B cell (primary cell): ENCODE measurements around the gene IBSP. TPM values are rescaled to one million over a fixed set of nuclear protein-coding genes. Genes with fewer than 3 reads are reported as not detected.

ENCODE experiments used
- ATAC-seq: fragments of 200-7000 bp; cut with Tn5 transposase; one replicate; pipeline ENCODE4 v1.10.0; 2021; ENCODE audit warnings: low read depth, mild to moderate bottlenecking, moderate number of reproducible peaks, moderate library complexity
- CTCF ChIA-PET: fragments of 350-600 bp; sonication (Branson Sonifier 250); formaldehyde crosslinking; loops from one replicate; lab custom pipeline; 2021; ENCODE audit warnings: antibody characterized with exemption, inconsistent platforms; lab: Charles Lee
- POLR2A ChIA-PET: fragments of 350-600 bp; sonication (Branson Sonifier 250); formaldehyde crosslinking; loops from one replicate; lab custom pipeline; 2021; ENCODE audit warnings: antibody characterized with exemption; lab: Charles Lee
- DNase-seq: peaks from one replicate; pipeline ENCODE4 v3.0.0; 2013
- H2AFZ ChIP-seq: 2 replicates; pipeline ENCODE4 v1.6.1; 2012; ENCODE audit warnings: mild to moderate bottlenecking, low read depth, low read length; ENCODE audit not compliant: insufficient read depth, poor library complexity, severe bottlenecking
- H3K27ac ChIP-seq, 2 donors: 1 replicate in 1 of 2; 2 replicates in 1 of 2; pipeline ENCODE4 v1.5.1; 2012 to 2013; ENCODE audit warnings: low read length in 2 of 2, mild to moderate bottlenecking in 2 of 2, moderate library complexity in 1 of 2
- H3K27me3 ChIP-seq, 4 experiments: fragments of 200-600 bp in 1 of 4; sonication (generic) in 1 of 4; replicated peaks in 1 of 4; 1 replicate in 2 of 4; 2 replicates in 2 of 4; pipeline versions ENCODE4 v1.6.1 to v1.7.0; 2013 to 2016; ENCODE audit warnings: low read length in 3 of 4, mild to moderate bottlenecking in 2 of 4, mixed read lengths in 1 of 4, moderate library complexity in 1 of 4; ENCODE audit not compliant: insufficient read depth in 4 of 4, control insufficient read depth in 3 of 4; ENCODE audit errors: control extremely low read depth in 1 of 4
- H3K36me3 ChIP-seq, 2 experiments: replicated peaks in 1 of 2; 1 replicate in 1 of 2; 2 replicates in 1 of 2; pipeline versions ENCODE4 v1.6.1 to v1.7.1; 2013; ENCODE audit warnings: low read length in 1 of 2; ENCODE audit not compliant: insufficient read depth in 2 of 2, control insufficient read depth in 1 of 2; ENCODE audit errors: control extremely low read depth in 1 of 2, extremely low read depth in 1 of 2
- H3K4me1 ChIP-seq, 2 donors: fragments of 200-600 bp in 1 of 2; sonication (generic) in 1 of 2; 1 replicate in 1 of 2; 2 replicates in 1 of 2; pipeline versions ENCODE4 v1.5.1 to v1.6.1; 2013 to 2017; ENCODE audit warnings: low read length in 2 of 2; ENCODE audit not compliant: control insufficient read depth in 2 of 2, insufficient read depth in 2 of 2
- H3K4me2 ChIP-seq: replicated peaks from 2 replicates; pipeline ENCODE3; 2012; ENCODE audit warnings: mild to moderate bottlenecking, low read depth, low read length; ENCODE audit not compliant: poor library complexity, severe bottlenecking
- H3K4me3 ChIP-seq, 5 experiments: fragments of 200-600 bp in 1 of 5; sonication (generic) in 1 of 5; 1 replicate in 3 of 5; 2 replicates in 2 of 5; pipeline versions ENCODE4 v1.5.1 to v1.7.0; 2011 to 2016; ENCODE audit warnings: low read length in 4 of 5, mild to moderate bottlenecking in 4 of 5, low read depth in 2 of 5, control low read depth in 1 of 5, moderate library complexity in 1 of 5; ENCODE audit not compliant: insufficient read depth in 1 of 5; ENCODE audit errors: control extremely low read depth in 1 of 5, extremely low read depth in 1 of 5
- H3K79me2 ChIP-seq: fragments of 200-600 bp; sonication (generic); one replicate; pipeline ENCODE4 v1.6.0; 2016; ENCODE audit warnings: low read length; ENCODE audit not compliant: control insufficient read depth, insufficient read depth
- H3K9ac ChIP-seq: fragments of 200-600 bp; sonication (generic); 2 replicates; pipeline ENCODE4 v1.6.1; 2017; ENCODE audit warnings: mild to moderate bottlenecking, low read length, moderate library complexity
- H3K9me3 ChIP-seq, 3 donors: one replicate each; pipeline versions ENCODE4 v1.6.1 to v1.7.1; 2013; ENCODE audit warnings: low read length in 2 of 3; ENCODE audit not compliant: control insufficient read depth in 2 of 3, insufficient read depth in 1 of 3; ENCODE audit errors: control extremely low read depth in 1 of 3
- H4K20me1 ChIP-seq: 2 replicates; pipeline ENCODE4 v1.6.0; 2012; ENCODE audit warnings: mild to moderate bottlenecking, low read length; ENCODE audit not compliant: insufficient read depth, control insufficient read depth, poor library complexity, severe bottlenecking
- H3K27ac Mint-ChIP-seq: one replicate; pipeline ENCODE4 v1.8.0; 2021; ENCODE audit warnings: mixed read lengths
- H3K27me3 Mint-ChIP-seq: one replicate; pipeline ENCODE4 v1.8.0; 2021; ENCODE audit warnings: mixed read lengths
- H3K4me1 Mint-ChIP-seq: one replicate; pipeline ENCODE4 v1.8.0; 2021; ENCODE audit warnings: mixed read lengths
- H3K4me3 Mint-ChIP-seq: one replicate; pipeline ENCODE4 v1.8.0; 2021; ENCODE audit warnings: mixed read lengths
- H3K9me3 Mint-ChIP-seq: one replicate; pipeline ENCODE4 v1.8.0; 2022; ENCODE audit warnings: mixed read lengths; ENCODE audit not compliant: insufficient read depth
- EZH2 ChIP-seq: IDR thresholded peaks from 2 replicates; pipeline ENCODE4 v1.6.1; 2012; ENCODE audit warnings: borderline replicate concordance, low read depth, mild to moderate bottlenecking, moderate library complexity, low read length; ENCODE audit not compliant: insufficient read depth, poor library complexity, severe bottlenecking
- WGBS: methylation state at CpG from one replicate; pipeline ENCODE4 v1.1.5; 2013; ENCODE audit warnings: missing lambda C conversion rate; ENCODE audit not compliant: insufficient coverage; 5-methylcytosine and 5-hydroxymethylcytosine counted together
- intact Hi-C: fragments of 100-400 bp; cut with micrococcal nuclease; formaldehyde crosslinking; loops from one replicate; pipeline ENCODE4 v1.10.0; 2022
- polyA plus RNA-seq: library from polyadenylated mRNA; depleted of rRNA; stranded (reverse); fragments of >200 nt; gene quantifications from 2 replicates; pipeline ENCODE4 v1.2.3, GENCODE V29; 2012
- total RNA-seq, 2 donors: library from RNA; stranded (reverse); fragments of 120-200 nt in 1 of 2; gene quantifications; 1 replicate in 1 of 2; 2 replicates in 1 of 2; pipeline versions ENCODE4 v1.2.3 to v1.2.4, GENCODE V29; 2013 to 2022
- TF ChIP-seq, protein P1 (sequence below): fragments of 200-600 bp; IDR thresholded peaks from one replicate; pipeline ENCODE4 v1.8.0; 2022; ENCODE audit warnings: antibody characterized with exemption, mild to moderate bottlenecking

Gene IBSP
- total and polyA plus RNA-seq, 2 donors (not counting 1 experiment from before 2014, with no cell fraction given), result not detected

DNA sequence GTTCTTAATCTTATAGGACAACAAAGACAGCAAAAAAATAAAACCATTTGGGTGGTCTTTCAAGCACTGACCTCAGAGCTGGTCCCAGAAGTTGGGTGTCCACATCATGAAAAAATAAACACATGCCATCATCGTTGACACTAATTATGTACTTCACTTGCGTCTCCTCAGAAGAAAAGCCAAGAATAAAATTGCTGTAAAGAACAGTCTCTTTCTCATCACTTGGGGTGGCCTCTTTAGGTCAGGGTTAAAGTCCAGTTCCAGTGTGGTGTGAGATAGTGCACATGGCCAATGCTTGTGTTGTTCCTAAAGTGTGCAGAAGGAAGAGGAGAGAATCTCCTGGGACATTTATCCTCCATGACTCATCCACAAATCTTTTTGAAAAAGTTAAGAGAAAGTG, 49.5 kb upstream of the IBSP start:
- Histone ChIP-seq H3K4me2 (no peak overlapping the region), H3K36me3 (no peaks in the 10 kb centered on the region), H3K27me3 (no peaks in the 10 kb centered on the region), H2AFZ (no peak overlapping the region), H4K20me1 (no peaks in the 10 kb centered on the region), H3K9me3 (peaks cover 0 to 19% (median 2%) of the 10 kb centered on the region in 3 donors), H3K4me1 (no peaks in the 10 kb centered on the region), H3K4me3 (no peak overlapping the region), H3K9ac (no peak overlapping the region), H3K27ac (no peak overlapping the region), H3K79me2 (no peaks in the 10 kb centered on the region)
- intact Hi-C loops, result no loop called here
- ATAC-seq, result no peak
- H3K27ac Mint-ChIP-seq, result no peak overlapping the region
- H3K27me3 Mint-ChIP-seq, result peaks cover 4% of the 10 kb centered on the region
- no peaks in the 10 kb centered on the region for H3K4me1 Mint-ChIP-seq
- POLR2A ChIA-PET, result no interaction called here
- 100% methylated on average over 1 of the region's 2 CpGs for WGBS
- DNase-seq, result no peak
- peaks cover 4% of the 10 kb centered on the region for H3K9me3 Mint-ChIP-seq
- CTCF ChIA-PET, result no interaction called here
- H3K4me3 Mint-ChIP-seq, result no peak overlapping the region
- TF ChIP-seq, protein P1, sequence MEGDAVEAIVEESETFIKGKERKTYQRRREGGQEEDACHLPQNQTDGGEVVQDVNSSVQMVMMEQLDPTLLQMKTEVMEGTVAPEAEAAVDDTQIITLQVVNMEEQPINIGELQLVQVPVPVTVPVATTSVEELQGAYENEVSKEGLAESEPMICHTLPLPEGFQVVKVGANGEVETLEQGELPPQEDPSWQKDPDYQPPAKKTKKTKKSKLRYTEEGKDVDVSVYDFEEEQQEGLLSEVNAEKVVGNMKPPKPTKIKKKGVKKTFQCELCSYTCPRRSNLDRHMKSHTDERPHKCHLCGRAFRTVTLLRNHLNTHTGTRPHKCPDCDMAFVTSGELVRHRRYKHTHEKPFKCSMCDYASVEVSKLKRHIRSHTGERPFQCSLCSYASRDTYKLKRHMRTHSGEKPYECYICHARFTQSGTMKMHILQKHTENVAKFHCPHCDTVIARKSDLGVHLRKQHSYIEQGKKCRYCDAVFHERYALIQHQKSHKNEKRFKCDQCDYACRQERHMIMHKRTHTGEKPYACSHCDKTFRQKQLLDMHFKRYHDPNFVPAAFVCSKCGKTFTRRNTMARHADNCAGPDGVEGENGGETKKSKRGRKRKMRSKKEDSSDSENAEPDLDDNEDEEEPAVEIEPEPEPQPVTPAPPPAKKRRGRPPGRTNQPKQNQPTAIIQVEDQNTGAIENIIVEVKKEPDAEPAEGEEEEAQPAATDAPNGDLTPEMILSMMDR, result no peak
- no peak for TF ChIP-seq EZH2

GRCh38 chr4:87758270-87758669, 41.1 kb upstream of the IBSP start:
- no peak overlapping the region for H3K4me2 ChIP-seq
- H2AFZ ChIP-seq, result no peak overlapping the region
- Mint-ChIP-seq H3K4me3 (no peak overlapping the region), H3K9me3 (no peaks in the 10 kb centered on the region), H3K27ac (no peak overlapping the region), H3K4me1 (no peaks in the 10 kb centered on the region), H3K27me3 (peaks cover 10% of the 10 kb centered on the region)
- TF ChIP-seq, protein P1, result no peak
- TF ChIP-seq EZH2, result no peak
- ChIA-PET POLR2A (no interaction called here), CTCF (no interaction called here)
- no peaks in the 10 kb centered on the region for H4K20me1 ChIP-seq
- ATAC-seq (no peak), DNase-seq (no peak)
- peaks cover 0 to 4% (median 0%) of the 10 kb centered on the region in 3 donors for H3K9me3 ChIP-seq
- H3K27ac ChIP-seq, result no peak overlapping the region
- H3K27me3 ChIP-seq, result no peaks in the 10 kb centered on the region
- WGBS, result no CpG with 5 or more reads among the region's 2 CpGs
- no peaks in the 10 kb centered on the region for H3K36me3 ChIP-seq
- no peak overlapping the region for H3K4me3 ChIP-seq
- intact Hi-C loops, result no loop called here
- no peaks in the 10 kb centered on the region for H3K79me2 ChIP-seq
- H3K4me1 ChIP-seq, result no peaks in the 10 kb centered on the region
- no peak overlapping the region for H3K9ac ChIP-seq
